PC-9 (cell line): Measurements from ENCODE around the gene INTU. TPM values are rescaled to one million over a fixed set of nuclear protein-coding genes. Genes with fewer than 3 reads are reported as not detected.

Experiments used
- BruUV-seq: library from RNA; stranded (reverse); fragments of 400-500 nt; replicated peaks from 2 replicates; lab custom pipeline; 2021; lab: Mats Ljungman, UMichigan
- CTCF ChIA-PET: fragments of 300-600 bp; sonication (Branson Sonifier 250); formaldehyde crosslinking; loops from one replicate; lab custom pipeline; 2022; ENCODE audit warnings: antibody characterized with exemption; lab: Charles Lee
- POLR2A ChIA-PET: fragments of 300-600 bp; sonication (Branson Sonifier 250); formaldehyde crosslinking; loops from one replicate; lab custom pipeline; 2022; ENCODE audit warnings: antibody characterized with exemption; ENCODE audit not compliant: unreplicated experiment; lab: Charles Lee
- DNase-seq, 2 experiments: peaks; one replicate each; pipeline versions ENCODE4 v3.0.0 to v3.0.0-alpha.2; 2015 to 2022; ENCODE audit warnings: mixed read lengths in 1 of 2
- H2AFZ ChIP-seq: fragments of 200-600 bp; sonication (generic); 2 replicates; pipeline ENCODE4 v1.8.1; 2017; ENCODE audit warnings: antibody characterized with exemption
- H3F3A ChIP-seq: fragments of 200-600 bp; sonication (generic); 2 replicates; pipeline ENCODE4 v1.8.1; 2017; ENCODE audit warnings: antibody characterized with exemption, mild to moderate bottlenecking, low read depth; ENCODE audit not compliant: insufficient read depth
- H3K27ac ChIP-seq: fragments of 200-600 bp; sonication (generic); 2 replicates; pipeline ENCODE4 v1.6.1; 2016; ENCODE audit warnings: mixed run types
- H3K27me3 ChIP-seq: fragments of 200-600 bp; sonication (generic); 2 replicates; pipeline ENCODE4 v1.6.1; 2016; ENCODE audit warnings: low read depth, mixed run types; ENCODE audit not compliant: insufficient read depth
- H3K36me3 ChIP-seq: fragments of 200-600 bp; sonication (generic); 2 replicates; pipeline ENCODE4 v1.6.1; 2016; ENCODE audit warnings: low read depth, mixed run types
- H3K4me1 ChIP-seq: fragments of 200-600 bp; sonication (generic); replicated peaks from 2 replicates; pipeline ENCODE4 v1.6.1; 2016; ENCODE audit warnings: mixed run types; ENCODE audit not compliant: insufficient read depth
- H3K4me2 ChIP-seq: fragments of 200-600 bp; sonication (generic); 2 replicates; pipeline ENCODE4 v1.6.1; 2017; ENCODE audit warnings: mixed run types
- H3K4me3 ChIP-seq: fragments of 200-600 bp; sonication (generic); 2 replicates; pipeline ENCODE4 v1.6.1; 2016; ENCODE audit warnings: mixed run types
- H3K79me2 ChIP-seq: fragments of 200-600 bp; sonication (generic); 2 replicates; pipeline ENCODE4 v1.6.1; 2017; ENCODE audit warnings: low read depth, mixed run types
- H3K9me2 ChIP-seq: fragments of 200-600 bp; sonication (generic); 2 replicates; pipeline ENCODE4 v1.8.1; 2017; ENCODE audit warnings: mild to moderate bottlenecking; ENCODE audit not compliant: insufficient read depth
- H3K9me3 ChIP-seq: fragments of 200-600 bp; sonication (generic); 2 replicates; pipeline ENCODE4 v1.8.1; 2016; ENCODE audit warnings: low read depth; ENCODE audit not compliant: insufficient read depth
- H4K20me1 ChIP-seq: fragments of 200-600 bp; sonication (generic); 2 replicates; pipeline ENCODE4 v1.8.1; 2017; ENCODE audit not compliant: insufficient read depth
- EZH2 ChIP-seq: fragments of 200-600 bp; sonication (generic); IDR thresholded peaks from 2 replicates; pipeline ENCODE4 v1.8.0; 2017; ENCODE audit warnings: antibody characterized with exemption, low read depth
- intact Hi-C: fragments of 100-400 bp; cut with micrococcal nuclease; formaldehyde crosslinking; loops from one replicate; pipeline ENCODE4 v1.10.0; 2022; ENCODE audit not compliant: unreplicated experiment
- total RNA-seq: library from RNA; stranded (reverse); gene quantifications from 2 replicates; pipeline ENCODE4 v1.2.3, GENCODE V29; 2021
- TF ChIP-seq, protein P1 (sequence below): fragments of 200-600 bp; sonication (generic); conservative IDR thresholded peaks from 2 replicates; pipeline ENCODE4 v1.6.1; 2017; ENCODE audit warnings: mixed run types, antibody characterized with exemption, mild to moderate bottlenecking, moderate library complexity

INTU gene
- total RNA-seq, 1 experiment from 2014 or later: 10.5 TPM

DNA sequence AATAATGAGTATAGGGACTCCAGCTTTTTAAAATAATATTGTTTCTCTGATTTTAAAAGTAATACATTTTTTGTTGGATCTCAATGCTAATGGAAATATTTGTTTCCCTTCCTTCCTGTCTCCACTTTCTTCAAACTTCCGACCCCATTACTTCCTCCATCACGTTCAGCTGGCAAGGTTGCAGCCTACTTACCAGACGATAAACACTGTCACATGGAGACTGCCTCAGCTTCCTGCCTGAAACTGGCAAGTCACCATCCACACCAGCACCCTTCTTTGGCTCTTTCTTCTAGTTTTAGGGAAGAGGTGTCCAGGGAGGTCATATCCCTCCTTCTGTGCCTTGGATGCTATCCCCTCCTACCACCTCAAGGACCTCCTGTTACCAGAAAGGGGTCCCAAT, 3.4 kb upstream of the INTU start:
- Histone ChIP-seq H3F3A (peaks cover 8% of the 10 kb centered on the region; the same call in 1 of the 2 replicates), H2AFZ (no peak overlapping the region), H3K79me2 (peaks cover 16% of the 10 kb centered on the region), H3K9me2 (no peaks in the 10 kb centered on the region; the same call in 1 of the 2 replicates), H3K4me3 (no peak overlapping the region), H3K4me2 (no peak overlapping the region), H3K27me3 (no peaks in the 10 kb centered on the region), H3K36me3 (no peaks in the 10 kb centered on the region), H3K4me1 (peaks cover 23% of the 10 kb centered on the region), H4K20me1 (no peaks in the 10 kb centered on the region), H3K9me3 (no peaks in the 10 kb centered on the region), H3K27ac (no peak overlapping the region)
- ChIA-PET CTCF (no interaction called here), POLR2A (no interaction called here)
- DNase-seq: no peak
- BruUV-seq: no TSS peak
- intact Hi-C loops: loop anchor here (10.0 kb wide), 1 partner anchor 255 kb away; the partner anchor contains the start of gene PLK4
- no peak for TF ChIP-seq EZH2
- TF ChIP-seq, protein P1, sequence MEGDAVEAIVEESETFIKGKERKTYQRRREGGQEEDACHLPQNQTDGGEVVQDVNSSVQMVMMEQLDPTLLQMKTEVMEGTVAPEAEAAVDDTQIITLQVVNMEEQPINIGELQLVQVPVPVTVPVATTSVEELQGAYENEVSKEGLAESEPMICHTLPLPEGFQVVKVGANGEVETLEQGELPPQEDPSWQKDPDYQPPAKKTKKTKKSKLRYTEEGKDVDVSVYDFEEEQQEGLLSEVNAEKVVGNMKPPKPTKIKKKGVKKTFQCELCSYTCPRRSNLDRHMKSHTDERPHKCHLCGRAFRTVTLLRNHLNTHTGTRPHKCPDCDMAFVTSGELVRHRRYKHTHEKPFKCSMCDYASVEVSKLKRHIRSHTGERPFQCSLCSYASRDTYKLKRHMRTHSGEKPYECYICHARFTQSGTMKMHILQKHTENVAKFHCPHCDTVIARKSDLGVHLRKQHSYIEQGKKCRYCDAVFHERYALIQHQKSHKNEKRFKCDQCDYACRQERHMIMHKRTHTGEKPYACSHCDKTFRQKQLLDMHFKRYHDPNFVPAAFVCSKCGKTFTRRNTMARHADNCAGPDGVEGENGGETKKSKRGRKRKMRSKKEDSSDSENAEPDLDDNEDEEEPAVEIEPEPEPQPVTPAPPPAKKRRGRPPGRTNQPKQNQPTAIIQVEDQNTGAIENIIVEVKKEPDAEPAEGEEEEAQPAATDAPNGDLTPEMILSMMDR: no peak

DNA sequence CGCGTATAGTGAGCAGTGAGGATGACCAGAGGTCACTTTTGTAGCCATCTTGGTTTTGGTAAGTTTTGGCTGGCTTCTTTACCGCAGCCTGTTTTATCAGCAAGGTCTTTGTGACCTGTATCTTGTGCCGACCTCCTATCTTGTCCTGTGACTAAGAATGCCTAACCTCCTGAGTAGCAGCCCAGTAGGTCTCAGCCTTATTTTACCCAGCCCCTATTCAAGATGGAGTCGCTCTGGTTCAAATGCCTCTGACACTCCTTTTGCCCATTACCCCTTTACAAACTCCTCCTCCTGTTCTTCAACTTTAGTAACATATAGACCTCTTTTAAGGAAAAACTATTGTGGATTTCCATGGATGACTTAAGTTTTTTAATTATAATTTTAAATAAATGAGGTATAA, 2.6 kb upstream of the INTU start:
- Histone ChIP-seq H3K4me2 (no peak overlapping the region), H2AFZ (no peak overlapping the region), H3K9me2 (no peaks in the 10 kb centered on the region; the same call in 1 of the 2 replicates), H3F3A (peaks cover 8% of the 10 kb centered on the region; the same call in 1 of the 2 replicates), H3K27me3 (no peaks in the 10 kb centered on the region), H4K20me1 (no peaks in the 10 kb centered on the region), H3K27ac (no peak overlapping the region), H3K4me3 (no peak overlapping the region), H3K4me1 (peaks cover 26% of the 10 kb centered on the region), H3K36me3 (no peaks in the 10 kb centered on the region), H3K9me3 (no peaks in the 10 kb centered on the region), H3K79me2 (peaks cover 23% of the 10 kb centered on the region)
- POLR2A ChIA-PET: no interaction called here
- CTCF ChIA-PET: no interaction called here
- intact Hi-C loops: loop anchor here (5.0 kb wide), 3 partner anchors 77 to 897 kb away; partner anchors contain the start of gene HSPA4L
- BruUV-seq: no TSS peak
- no peak for TF ChIP-seq EZH2
- TF ChIP-seq, protein P1: no peak
- no peak for DNase-seq

DNA sequence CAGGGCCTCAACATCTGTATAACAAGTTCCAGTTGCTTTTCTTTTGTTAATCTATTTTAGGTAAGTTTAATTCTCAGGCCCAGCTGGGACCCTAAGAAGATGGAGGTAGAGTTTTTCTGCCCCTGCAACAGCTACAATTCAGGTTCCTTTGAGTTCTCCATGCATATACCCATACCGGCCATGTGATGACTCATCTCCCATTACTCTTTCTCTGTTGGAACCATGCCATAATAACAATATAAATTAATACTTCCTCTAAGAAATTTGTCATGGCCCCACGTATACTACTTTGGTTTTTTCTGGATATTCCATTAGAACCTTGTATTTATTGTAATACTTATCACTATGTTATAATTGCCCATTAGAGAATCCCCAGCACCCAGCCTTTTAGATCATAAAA, 1.3 kb upstream of the INTU start:
- Histone ChIP-seq H3K27ac (no peak overlapping the region), H4K20me1 (no peaks in the 10 kb centered on the region), H3K27me3 (no peaks in the 10 kb centered on the region), H3K9me3 (no peaks in the 10 kb centered on the region), H3K4me2 (peak overlapping the region; percentile 78), H3K4me3 (0 out of 2 replicates have a peak overlapping the region, but pooled peaks have one; percentile 67), H3F3A (peaks cover 8% of the 10 kb centered on the region; the same call in 1 of the 2 replicates), H3K4me1 (peaks cover 26% of the 10 kb centered on the region), H3K36me3 (no peaks in the 10 kb centered on the region), H2AFZ (no peak overlapping the region), H3K9me2 (no peaks in the 10 kb centered on the region; the same call in 1 of the 2 replicates), H3K79me2 (peaks cover 26% of the 10 kb centered on the region)
- peak in 1 of 2 experiments; percentile 75 for DNase-seq
- intact Hi-C loops: loop anchor here (5.0 kb wide), 3 partner anchors 76 to 896 kb away; partner anchors contain the start of gene HSPA4L
- BruUV-seq: no TSS peak
- ChIA-PET POLR2A (interaction anchor here (0.7 kb wide), 1 partner anchor 80 kb away, joined by 5 read pairs; no protein-coding TSS in a partner anchor), CTCF (interaction anchor here (1.0 kb wide), 1 partner anchor 101 kb away, joined by 3 read pairs; no protein-coding TSS in a partner anchor)
- TF ChIP-seq EZH2: no peak
- TF ChIP-seq, protein P1: no peak
